ENCODE results near the gene RAB3IP.
"Not testable (repeated sequence)": the region's sequence is repeated elsewhere in the genome, so short reads cannot be mapped to it uniquely, and the experiment has no call there.

Gene RAB3IP

DNA sequence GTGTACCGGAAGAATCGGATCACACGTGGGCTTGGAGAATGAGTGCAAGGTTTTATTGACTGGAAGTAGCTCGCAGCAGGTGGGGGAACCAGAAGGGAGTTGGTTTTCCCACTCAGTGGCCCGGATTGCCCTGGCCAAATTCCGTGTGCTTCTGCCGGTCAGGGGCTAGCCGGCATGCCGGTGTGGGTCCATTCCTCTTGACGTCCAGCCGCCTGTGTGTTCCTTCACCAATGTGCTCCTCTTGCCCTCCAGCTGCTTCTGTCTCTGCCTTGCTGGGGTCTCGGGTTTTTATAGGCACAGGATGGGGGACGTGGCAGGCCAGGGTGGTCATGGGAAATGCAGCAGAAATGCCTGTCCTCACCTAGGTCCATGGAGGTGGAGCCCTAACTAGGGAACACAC lies 97.4 kb downstream of the RAB3IP start:
- no peak for DNase-seq

DNA sequence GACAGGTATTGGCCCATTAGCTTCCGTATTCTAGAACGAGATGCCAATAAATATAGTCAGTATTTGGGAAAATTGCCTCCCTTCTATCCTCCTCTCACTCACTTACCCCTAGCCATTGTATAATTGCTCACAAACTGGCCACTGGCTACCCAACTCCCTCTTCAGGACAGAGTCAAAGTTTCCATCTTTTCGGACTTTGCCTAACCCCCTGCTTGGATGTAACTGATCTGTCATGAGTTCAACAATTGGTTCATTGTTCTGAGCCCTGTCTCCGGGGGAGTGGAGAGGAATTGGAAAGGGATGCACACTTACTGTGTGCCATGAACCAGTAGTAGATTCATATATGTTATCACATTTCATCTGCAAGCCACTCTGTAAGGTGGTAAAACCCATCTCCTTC lies 98.5 kb downstream of the RAB3IP start:
- DNase-seq, result no peak

DNA sequence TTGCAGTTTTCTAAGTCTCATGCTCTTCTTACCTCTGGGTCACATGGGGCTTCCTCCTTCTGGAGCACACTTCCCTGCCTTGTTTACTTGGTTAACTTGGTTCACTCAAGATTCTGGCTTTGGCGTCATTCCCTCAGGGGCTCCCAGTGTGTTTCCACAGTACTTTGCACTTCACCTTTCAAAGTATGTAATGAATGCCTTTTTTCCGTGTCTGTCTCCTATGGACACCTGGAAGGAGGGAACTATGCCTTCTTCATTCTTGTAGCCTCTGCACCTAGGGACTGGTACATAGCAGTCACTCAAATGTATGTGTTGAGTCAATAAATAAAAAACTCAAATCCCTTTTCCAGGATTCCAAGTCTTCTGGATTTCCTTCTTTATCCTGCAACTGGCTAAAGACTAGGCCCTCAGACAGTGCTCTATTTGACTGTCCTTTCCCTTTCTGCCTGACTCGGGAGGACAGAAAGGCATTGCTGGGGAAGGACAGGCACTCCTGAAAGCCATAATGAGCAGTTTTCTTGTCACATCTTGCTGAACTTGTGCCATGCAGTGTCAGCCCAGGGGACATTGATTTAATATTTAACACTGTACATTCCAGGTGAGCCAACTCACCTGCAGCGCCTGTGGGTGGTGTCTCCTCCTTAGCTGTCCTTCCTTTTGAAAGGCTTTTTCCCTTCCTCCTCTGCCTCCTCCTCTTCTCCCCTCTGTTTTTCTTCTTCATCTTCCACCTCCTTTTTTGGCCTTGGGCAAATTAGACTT lies 99.2 kb downstream of the RAB3IP start:
- DNase-seq, result no peak

DNA sequence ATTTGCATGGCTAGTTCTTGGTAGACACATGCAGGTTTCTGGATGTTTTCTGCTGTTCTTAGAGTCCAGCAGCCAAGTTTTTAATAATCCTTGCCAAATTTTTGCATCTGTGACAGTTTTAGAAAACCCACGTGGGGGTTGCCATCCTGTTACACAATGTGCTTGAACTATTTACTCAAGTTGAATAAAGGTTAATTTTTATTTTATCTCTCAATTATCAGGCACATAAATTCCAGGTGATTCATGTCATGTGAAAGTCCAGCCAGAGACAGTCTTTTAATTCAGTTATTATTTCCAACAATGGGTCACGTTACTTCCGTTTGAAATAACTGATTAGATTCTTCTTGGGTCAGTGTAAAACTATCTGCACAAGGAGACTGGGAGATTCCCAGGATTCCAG lies 102.1 kb downstream of the RAB3IP start:
- no peak for DNase-seq

DNA sequence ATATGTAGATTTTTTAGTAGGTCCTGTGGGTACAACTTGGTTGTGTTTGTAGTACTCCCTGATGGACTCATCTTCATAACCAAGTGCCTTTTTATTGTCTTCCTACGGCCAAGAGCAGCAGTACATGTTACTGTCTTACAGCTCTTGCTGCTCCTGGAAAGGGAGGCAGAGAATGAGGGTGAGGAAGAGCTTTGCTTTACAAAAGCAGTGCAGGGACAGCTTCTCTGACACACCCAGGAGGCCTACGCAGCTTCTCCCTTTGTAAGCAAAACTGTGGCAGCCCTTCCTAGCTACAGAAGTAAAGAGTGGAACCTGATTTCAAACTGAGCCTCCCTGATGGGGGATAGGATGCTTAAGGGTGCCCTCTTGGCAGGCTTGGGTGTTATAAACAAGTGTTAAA lies 104.9 kb downstream of the RAB3IP start:
- DNase-seq, result no peak

DNA sequence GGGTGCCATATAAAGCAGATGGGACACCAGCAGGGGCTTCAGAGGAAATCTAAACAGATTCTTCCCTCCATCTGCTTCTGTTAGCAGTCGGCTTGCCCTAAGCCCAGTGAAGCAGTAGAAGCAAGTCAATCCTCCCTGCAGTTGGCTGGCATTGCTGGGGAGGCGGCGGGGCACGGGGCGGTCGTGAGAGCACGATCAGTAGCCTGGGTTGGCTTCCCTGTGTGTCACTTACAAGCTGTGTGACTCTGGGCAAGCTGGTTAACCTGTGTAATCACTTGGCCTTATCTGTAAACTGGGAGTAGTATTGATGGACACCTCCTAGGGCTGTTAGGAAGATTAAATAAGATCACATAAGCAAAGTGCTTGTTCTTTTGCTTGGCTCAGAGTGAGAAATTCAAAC lies 105.8 kb downstream of the RAB3IP start:
- DNase-seq, result no peak

DNA sequence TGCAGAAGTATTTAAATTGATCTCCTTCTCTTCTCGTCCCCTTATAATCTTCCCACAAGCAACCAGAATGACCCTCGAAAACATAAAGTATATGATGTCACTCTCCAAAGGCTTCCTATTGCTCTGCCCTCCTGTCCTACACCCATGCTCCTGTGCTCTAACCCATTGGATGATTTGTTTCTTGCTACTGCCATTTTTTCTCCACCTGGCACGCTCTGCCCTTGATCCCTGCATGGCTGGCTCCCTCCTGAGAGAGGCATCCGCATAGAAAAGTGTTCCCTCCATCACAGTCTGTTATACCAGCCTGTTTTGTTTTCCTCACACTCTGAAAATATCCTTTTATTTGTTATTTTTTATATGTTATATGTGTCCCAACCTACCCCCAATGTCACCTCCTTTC lies 106.2 kb downstream of the RAB3IP start:
- no peak for DNase-seq

DNA sequence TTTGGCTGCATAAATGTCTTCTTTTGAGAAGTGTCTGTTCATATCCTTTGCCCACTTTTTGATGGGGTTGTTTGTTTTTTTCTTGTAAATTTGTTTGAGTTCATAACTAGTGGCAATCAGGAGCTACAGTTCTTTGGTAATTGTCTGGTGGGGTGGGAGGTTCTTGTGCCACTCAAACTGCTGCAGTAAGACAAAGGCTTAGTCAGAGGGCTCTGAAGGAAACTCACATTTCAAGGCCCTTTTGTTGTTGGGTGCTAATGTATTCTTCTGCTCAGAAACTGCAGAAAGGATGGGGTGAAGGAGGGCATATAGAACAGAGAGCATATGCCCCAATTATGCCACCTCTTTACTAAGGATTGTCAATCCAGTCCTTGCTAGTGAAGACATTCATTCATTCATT lies 108.3 kb downstream of the RAB3IP start:
- DNase-seq, result no peak

DNA sequence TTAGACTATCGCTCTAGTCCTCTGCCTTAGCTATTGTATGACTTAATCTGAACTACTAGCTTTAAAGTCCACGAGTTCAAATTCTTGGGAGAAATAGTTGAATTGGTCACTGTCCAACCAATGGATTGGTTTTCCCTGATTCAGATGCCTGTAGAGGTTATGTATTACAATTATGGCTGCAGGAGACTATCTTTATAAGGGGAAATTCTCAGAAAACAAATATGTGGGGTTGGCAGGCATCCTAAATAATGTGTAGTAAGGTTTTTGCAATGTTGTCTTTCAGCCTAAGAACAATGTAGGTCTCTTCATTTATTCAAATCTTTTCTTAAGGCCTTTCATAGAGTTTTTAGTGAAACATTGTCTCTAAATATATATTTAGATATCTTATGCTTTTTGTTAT lies 113.3 kb downstream of the RAB3IP start:
- no peak for DNase-seq

DNA sequence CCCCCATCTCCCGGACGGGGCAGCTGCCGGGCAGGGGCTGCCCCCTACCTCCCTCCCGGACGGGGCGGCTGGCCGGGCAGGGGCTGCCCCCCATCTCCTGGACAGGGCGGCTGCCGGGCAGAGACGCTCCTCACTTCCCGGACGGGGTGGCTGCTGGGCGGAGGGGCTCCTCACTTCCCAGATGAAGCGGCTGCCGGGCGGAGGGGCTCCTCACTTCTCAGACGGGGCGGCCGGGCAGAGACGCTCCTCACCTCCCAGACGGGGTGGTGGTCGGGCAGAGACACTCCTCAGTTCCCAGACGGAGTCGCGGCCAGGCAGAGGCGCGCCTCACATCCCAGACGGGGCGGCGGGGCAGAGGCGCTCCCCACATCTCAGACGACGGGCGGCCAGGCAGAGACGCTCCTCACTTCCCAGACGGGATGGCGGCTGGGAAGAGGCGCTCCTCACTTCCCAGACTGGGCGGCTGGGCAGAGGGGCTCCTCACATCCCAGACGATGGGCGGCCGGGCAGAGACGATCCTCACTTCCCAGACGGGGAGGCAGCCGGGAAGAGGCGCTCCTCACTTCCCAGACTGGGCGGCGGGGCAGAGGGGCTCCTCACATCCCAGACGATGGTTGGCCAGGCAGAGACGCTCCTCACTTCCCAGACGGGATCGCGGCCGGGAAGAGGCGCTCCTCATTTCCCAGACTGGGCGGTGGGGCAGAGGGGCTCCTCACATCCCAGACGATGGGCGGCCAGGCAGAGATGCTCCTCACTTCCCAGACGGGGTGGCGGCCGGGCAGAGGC lies 114.7 kb downstream of the RAB3IP start:
- DNase-seq, result not testable (repeated sequence)

DNA sequence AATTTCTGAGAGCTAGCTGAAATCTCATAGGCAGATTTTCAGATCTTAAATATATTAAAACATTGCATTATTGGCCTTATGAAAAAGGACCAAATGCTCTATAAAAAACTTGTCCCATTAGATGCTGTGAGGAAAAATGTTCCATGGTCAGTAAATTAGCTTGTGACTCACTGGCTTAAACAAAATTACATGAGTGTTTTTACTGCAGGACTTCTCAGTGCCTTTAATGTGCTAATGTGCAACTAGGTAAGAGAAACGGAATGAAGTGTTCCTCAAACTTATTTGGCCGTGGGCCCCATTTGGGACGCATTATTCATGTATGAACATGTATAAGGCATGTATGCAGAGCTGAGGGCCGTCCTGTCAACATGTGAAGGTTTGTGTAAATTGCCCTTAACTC lies 128.0 kb downstream of the RAB3IP start:
- no peak for DNase-seq

DNA sequence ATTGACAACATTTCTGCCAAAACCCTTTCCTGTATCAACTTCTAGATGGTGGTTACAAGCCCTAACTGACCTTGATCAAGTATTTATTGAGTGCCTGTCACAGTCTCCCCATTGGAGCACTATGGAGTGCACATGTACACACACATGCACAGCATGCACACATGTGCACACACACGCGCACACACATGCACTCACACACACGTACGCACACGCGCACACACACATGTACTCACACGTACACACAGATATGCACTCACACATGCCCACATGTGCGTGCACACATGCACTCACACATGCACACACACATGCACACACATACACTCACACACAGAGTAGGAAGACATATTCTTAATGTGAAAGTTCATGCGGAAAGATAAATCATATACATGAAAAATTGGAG lies 130.0 kb downstream of the RAB3IP start:
- no peak for DNase-seq

DNA sequence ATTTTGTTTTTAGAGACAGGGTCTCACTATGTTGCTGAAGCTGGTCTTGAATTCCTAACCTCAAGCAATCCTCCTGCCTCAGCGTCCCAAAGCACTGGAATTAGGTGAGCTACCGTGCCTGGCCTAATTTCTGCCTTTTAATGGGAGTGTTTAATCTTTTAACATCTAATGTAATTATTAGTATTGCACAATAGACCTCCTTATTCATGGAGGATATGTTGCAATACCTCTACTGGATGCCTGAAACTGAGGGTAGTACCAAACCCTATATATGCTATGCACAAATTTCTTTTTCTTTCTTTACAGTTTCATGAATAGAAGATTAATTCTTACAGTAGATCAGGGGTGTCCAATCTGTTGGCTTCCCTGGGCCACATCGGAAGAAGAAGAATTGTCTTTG lies 134.1 kb downstream of the RAB3IP start:
- DNase-seq, result no peak

Measured in COR-L47 (cell line).